ENCODE measurements around the gene SRPRB.

The SRPRB gene

DNA sequence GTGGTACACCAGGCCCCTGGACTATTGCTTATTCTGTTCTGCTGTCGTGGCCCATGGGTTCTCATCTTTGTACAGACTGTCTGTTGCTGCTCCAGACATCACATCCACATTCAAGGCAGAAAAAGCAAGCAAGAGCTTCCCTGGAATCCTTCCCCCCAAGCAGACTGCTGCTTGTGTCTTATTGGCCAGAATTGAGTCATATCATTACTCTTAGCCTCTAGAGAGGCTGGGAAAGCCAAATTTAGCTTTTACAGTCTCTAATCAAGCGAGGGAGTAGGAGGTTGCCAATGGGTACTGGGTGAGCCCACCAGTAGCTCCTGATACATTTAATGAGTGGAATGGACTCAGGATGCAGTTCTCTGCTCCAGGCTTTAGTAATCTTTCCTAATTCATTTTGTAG, 50.7 kb downstream of the SRPRB start:
- no peak for DNase-seq
- in situ Hi-C loops (cut with HindIII; ENCODE audit: low pct_ligation_motif_present, low pct_unique_long_range_greater_than_20kb, low sequenced_read_pairs), result no loop called here

DNA sequence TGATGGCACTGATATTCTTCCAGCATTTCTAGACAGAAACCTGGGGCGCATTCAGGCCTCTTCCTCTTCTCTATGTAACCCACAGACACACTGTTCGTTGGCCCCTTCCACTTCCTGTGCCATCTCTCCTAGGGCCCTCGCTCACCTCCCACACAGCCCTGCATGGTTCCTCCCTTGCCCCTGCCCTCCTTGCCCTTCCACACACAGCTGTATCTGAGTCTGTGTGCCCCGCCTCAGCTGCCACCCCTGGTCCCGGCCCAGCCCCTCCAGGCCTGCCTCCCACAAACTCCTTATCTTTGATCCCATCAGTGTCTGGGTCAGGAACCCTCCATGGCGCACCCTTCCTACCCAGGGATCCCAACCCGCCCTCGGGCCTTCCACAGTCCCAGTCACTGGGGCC, 52.2 kb downstream of the SRPRB start:
- DNase-seq, result no peak
- in situ Hi-C loops (cut with HindIII; ENCODE audit: low pct_ligation_motif_present, low pct_unique_long_range_greater_than_20kb, low sequenced_read_pairs), result no loop called here

GRCh38 chr3:133859381-133860234, 54.0 kb downstream of the SRPRB start:
- DNase-seq, result no peak
- in situ Hi-C loops (cut with HindIII; ENCODE audit: low pct_ligation_motif_present, low pct_unique_long_range_greater_than_20kb, low sequenced_read_pairs), result no loop called here

DNA sequence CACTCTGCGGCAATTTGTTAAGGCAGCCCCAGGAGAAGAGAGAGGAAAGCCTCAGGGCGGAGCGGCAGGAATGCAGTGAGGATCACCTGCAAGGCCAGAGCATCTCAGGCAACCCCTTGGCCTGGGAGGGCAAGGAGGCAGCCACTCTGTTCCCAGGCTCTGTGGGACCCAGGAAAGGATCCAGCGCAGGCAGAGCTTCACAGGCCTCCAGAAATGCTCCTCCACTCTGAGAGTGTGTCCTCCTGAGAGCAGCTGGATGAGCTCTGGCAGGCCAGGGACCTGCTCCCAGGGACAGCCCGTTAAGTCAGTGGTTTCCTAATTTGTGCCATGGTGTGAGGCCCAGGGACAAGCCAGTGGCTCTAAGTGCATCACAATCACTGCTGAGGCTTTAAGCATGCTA, 54.9 kb downstream of the SRPRB start:
- DNase-seq, result no peak
- in situ Hi-C loops (cut with HindIII; ENCODE audit: low pct_ligation_motif_present, low pct_unique_long_range_greater_than_20kb, low sequenced_read_pairs), result no loop called here

DNA sequence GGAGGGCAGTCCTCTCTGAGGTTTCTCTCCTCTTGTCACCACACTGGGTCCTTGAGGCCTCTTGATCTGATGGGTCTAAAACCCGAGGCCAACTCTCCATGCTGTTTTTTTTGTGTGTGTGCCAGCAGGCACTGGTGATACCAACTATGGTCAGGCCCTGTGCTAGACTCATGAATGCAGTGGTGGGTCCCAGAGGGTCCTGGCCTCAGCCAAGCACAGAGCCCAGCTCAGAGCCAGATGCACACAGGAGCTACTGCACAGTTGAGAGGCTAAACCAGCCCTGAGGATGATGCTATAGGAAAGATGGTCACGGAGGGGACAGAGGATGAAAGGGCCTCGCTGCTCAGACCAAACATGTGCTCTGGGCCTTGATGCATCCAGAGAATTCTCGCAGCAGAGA, 56.5 kb downstream of the SRPRB start:
- no peak for DNase-seq
- in situ Hi-C loops (cut with HindIII; ENCODE audit: low pct_ligation_motif_present, low pct_unique_long_range_greater_than_20kb, low sequenced_read_pairs), result no loop called here

DNA sequence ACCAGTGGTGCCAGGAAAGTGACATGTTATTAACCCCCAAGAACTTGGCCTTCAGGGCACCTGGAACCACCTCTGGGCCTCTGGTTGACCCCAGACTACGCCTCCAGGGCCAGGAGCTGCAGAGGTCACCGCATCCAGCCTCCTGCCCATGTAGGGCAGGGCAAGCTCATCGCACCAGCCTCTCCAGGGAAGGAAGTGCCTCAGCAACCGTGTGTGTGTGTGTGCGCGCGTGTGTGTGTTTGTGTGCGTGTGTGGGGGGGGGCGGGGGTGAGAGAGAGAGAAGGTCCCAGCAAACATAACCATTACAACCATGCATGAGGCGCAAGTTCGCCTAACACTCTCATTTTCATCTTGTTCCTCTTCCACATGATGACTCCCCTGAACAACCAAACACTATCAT, 58.3 kb downstream of the SRPRB start:
- in situ Hi-C loops (cut with HindIII; ENCODE audit: low pct_ligation_motif_present, low pct_unique_long_range_greater_than_20kb, low sequenced_read_pairs), result no loop called here
- DNase-seq, result no peak

DNA sequence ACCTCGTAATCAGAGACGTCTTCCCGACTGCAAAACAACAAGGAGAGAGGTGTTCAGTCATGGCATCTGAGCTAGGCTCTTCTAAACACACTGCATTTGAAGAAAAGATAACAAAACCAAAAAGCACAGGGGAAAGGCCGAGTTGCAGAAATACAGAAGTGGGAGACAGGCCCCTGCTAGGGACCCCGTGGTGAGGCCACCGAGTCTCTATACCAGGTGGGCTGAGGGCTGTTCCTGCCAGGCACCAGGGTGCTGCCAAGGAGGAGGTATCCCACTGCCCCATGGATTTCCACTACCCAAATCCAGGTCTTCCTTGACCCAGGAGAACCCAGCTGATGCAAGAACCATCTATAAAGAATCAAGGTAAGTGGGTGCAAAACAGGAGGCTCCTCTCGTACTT, 59.0 kb downstream of the SRPRB start:
- in situ Hi-C loops (cut with HindIII; ENCODE audit: low pct_ligation_motif_present, low pct_unique_long_range_greater_than_20kb, low sequenced_read_pairs), result no loop called here
- DNase-seq, result no peak

DNA sequence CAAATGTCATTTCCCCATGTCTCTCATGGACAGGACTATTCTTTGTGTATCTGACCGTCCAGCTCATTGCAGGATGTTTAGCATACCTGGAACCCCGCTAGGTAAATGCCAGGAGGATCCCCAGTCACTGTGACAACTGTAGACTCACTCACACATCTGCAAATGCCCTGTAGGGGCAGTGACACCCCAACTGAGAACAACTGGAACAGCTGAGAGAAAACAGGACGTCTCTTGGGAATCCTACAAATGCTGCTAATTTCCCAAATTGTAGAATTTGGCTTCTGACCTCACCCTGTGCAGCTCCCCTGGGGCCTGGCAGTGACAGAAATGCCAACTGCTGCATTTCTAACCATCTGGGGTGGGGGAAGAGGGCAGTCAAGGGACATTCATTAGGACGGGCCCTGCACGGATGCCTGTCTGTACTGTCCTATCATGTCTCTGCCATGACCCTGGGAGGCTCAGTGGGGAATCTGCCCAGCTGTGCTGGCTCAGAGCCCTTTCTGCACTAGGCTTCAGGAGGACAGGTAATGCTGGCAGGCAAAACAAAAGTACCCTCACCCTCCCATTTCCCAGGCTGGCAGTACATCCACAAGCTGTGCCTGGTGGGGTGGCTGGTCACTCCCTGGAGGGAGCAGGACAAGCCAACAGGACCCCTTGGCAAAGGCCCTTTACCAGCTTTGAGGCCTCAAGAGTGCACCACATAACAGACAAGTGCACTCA, 59.7 kb downstream of the SRPRB start:
- in situ Hi-C loops (cut with HindIII; ENCODE audit: low pct_ligation_motif_present, low pct_unique_long_range_greater_than_20kb, low sequenced_read_pairs), result no loop called here
- DNase-seq, result no peak

GRCh38 chr3:133866141-133866540, 60.5 kb downstream of the SRPRB start:
- in situ Hi-C loops (cut with HindIII; ENCODE audit: low pct_ligation_motif_present, low pct_unique_long_range_greater_than_20kb, low sequenced_read_pairs), result no loop called here
- DNase-seq, result no peak

GRCh38 chr3:133868186-133868585, 62.6 kb downstream of the SRPRB start:
- in situ Hi-C loops (cut with HindIII; ENCODE audit: low pct_ligation_motif_present, low pct_unique_long_range_greater_than_20kb, low sequenced_read_pairs), result no loop called here
- no peak for DNase-seq

DNA sequence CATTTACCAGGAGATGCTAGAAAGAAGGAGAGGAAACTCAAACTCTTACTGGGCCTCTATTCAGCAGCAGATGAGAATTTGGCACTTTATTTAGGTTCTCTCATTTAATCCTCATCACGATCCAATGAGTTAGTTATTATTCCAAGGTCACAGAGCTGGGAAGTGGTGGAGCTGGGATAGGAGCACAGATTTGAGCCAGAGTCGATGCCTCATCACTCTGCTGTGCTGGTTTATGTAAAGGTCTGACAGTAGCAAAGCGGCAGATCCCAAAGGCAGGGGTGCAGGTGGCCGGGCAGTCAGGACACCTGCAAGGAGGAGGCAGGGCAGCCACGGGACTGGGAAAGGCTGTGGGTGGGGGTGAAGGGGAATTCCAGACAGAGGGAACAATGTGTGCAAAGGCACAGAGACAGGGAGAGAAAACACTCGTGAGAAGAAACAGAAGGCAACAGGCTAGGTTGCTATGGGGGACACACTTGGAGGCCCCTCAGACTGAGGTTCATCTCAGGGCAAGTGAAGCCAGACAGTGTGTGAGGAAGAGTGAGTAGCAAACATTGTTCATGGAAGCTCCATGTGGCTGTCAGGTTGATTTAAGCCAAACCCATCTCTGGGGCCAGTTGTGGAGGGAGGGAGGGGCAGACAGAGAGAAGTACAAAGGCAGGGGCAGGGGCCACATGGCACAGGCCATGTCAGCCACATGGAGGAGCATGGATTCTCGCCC, 63.3 kb downstream of the SRPRB start:
- in situ Hi-C loops (cut with HindIII; ENCODE audit: low pct_ligation_motif_present, low pct_unique_long_range_greater_than_20kb, low sequenced_read_pairs), result no loop called here
- DNase-seq, result no peak

DNA sequence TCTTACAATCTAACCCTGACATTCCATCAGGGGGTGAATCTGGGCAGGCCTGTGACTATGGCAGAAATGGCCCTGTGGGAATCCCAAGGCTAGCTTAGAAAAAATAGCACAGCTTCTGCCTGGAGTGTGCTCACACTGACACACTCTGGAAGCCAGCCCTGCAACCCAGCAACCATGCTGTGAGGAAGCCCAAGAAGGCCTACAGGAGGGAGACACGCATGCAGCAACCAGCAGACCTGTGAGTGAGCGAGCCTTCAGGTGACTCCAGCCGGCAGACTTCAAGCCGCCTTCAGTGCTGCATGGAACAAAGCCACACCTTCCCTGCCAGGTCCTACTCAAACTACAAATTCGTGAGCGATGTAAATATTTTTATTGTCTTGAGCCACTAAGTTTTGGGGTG, 64.0 kb downstream of the SRPRB start:
- in situ Hi-C loops (cut with HindIII; ENCODE audit: low pct_ligation_motif_present, low pct_unique_long_range_greater_than_20kb, low sequenced_read_pairs), result no loop called here
- no peak for DNase-seq

DNA sequence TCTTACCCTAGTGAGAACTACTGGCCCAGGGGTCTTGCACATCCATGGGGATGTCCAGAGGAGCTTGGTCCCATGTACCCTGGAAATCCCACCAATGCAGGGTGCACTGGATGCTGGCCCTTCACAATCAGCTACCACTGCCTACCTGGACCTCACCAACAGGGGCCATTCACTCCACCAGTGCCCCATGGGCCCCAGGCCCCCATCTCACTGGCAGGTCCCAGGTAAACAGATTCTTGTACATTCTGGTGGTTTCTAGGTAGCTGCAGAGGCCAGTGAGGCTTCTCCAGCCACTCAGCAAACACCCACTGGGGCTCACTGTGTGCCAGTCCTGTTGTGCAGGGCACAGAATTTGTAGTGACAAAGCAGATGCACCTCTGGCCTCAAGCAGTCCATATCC, 65.2 kb downstream of the SRPRB start:
- in situ Hi-C loops (cut with HindIII; ENCODE audit: low pct_ligation_motif_present, low pct_unique_long_range_greater_than_20kb, low sequenced_read_pairs), result no loop called here
- no peak for DNase-seq
